Endometrial microvascular endothelial cells (primary cell): Measurements from ENCODE around the gene CRHR2. TPM values are rescaled to one million over a fixed set of nuclear protein-coding genes. Genes with fewer than 3 reads are reported as not detected.

Source experiments
- in situ Hi-C: cut with HindIII; loops from 2 replicates; pipeline ENCODE4 v1.10.0; 2017; ENCODE audit warnings: low sequenced_read_pairs, low pct_unique_long_range_greater_than_20kb; ENCODE audit errors: inconsistent ontology term
- total RNA-seq: library from RNA; depleted of rRNA; stranded (reverse); fragments of >200 nt; gene quantifications from one replicate; pipeline ENCODE4 v1.2.3, GENCODE V29; 2015; ENCODE audit errors: inconsistent ontology term

CRHR2 gene
- total RNA-seq, 1 donor from 2014 or later, result not detected

- in situ Hi-C loops, result no loop called here
Measured at GRCh38 chr7:30708412-30708811, 26.2 kb upstream of the CRHR2 start.

GRCh38 chr7:30707391-30708357 lies 25.4 kb upstream of the CRHR2 start:
- in situ Hi-C loops, result no loop called here

GRCh38 chr7:30706908-30707307 lies 24.7 kb upstream of the CRHR2 start:
- in situ Hi-C loops, result no loop called here

DNA sequence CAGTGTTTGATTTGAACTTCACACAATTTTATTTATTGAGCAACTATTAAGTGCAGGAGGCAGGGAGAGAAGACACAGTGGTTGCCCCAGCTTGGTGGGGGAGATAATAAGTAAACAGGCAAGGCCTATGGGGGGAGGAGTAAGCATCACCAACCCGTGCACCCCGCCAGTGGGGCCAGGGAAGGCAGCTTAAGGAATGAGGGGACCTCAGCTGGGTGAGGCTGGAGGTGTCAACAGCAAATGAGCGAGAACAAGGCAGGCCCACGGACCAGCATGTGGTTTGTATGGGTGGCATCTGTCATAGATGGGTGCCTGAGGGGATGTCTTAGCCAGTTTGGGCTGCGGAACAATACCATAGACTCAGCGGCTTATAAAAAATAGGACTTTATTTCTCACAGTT lies 24.1 kb upstream of the CRHR2 start:
- in situ Hi-C loops, result no loop called here

- in situ Hi-C loops, result no loop called here
Measured at GRCh38 chr7:30705596-30705995, 23.3 kb upstream of the CRHR2 start.

GRCh38 chr7:30705008-30705407 lies 22.8 kb upstream of the CRHR2 start:
- in situ Hi-C loops, result no loop called here

GRCh38 chr7:30703756-30704155 lies 21.5 kb upstream of the CRHR2 start:
- in situ Hi-C loops, result no loop called here

DNA sequence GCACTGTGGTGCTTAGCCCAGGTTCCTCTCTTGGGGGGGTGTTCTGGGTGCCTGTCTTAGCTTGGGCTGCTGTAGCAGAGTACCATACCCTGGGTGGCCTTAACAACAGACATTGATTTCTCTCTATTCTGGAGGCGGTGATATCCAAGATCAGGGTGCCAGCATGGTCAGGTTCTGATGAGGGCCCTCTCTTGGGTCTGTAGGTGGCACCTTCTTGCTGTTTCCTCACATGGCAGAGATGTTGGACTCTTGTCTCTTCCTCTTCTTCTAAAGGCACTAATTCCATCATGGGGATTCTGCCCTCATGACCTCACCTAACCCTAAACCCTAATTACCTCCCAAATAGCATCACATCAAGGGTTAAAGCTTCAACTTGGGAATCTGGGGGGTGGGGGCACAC lies 19.9 kb upstream of the CRHR2 start:
- in situ Hi-C loops, result no loop called here

GRCh38 chr7:30700941-30701340 lies 18.7 kb upstream of the CRHR2 start:
- in situ Hi-C loops, result no loop called here

- in situ Hi-C loops, result no loop called here
Measured at GRCh38 chr7:30699706-30700495, 17.6 kb upstream of the CRHR2 start.

GRCh38 chr7:30698481-30698880 lies 16.2 kb upstream of the CRHR2 start:
- in situ Hi-C loops, result no loop called here

DNA sequence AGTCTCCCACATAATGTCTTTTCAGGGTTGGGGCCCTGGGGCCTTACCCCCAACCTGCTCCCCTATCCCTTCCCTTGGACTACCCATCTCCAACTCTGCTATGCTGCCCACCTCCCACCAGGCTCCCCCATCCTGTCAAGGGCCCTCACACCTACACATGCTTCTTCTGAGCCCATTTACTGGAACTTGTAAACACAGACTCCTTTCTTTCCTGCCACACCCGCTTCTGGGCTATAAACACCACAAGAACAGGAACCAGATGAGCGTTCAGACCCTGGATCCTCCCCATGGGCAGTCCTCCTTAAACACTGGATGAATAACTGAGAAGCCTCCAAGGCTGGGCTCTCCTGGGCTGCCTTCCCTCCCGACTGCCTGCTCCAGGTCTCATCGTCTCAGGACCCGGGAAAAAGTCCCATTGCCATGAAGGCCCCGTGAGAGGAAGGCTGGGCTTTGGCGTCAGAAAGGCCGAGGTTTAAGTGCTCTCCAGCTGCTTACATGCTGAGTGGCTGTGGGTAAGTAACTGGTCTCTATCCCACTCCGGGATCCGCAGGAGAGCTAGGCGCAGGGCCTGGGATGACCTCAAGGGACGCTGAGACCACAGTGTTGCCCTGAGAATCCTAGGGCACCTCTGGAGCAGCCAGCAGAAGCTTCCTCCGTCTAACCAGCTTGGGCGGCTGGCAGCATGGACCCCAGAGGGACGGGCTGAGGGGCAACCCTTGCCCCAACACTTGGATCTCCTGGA lies 15.6 kb upstream of the CRHR2 start:
- in situ Hi-C loops, result no loop called here

- in situ Hi-C loops, result no loop called here
Measured at GRCh38 chr7:30694774-30695721, 12.8 kb upstream of the CRHR2 start.

DNA sequence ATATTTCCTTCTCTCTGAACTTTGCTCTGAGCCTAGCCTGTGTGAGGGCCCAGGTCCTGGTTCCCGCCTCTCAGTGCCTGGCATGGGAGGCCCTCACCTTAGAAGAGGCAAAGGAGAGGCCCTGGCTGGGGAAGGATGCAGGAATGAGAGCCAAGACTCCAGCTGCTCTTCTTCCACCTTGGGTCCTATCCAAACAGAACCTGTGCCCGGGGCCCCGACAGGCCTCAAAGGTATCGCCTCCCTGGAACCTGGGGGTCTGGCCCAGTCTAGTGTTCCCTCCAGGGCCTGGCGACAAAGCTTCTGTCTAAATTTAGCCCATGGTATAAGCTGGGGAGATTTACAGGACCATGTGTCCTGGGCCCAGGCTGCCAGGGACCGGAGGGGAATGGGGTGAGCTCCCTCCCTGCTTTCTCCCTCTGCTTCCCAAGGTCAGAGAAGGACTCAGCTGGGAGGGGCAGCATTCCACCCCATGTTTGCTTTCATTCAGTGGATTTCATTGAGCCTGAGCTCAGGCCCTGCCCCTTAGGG lies 12.0 kb upstream of the CRHR2 start:
- in situ Hi-C loops, result no loop called here

GRCh38 chr7:30692882-30693281 lies 10.6 kb upstream of the CRHR2 start:
- in situ Hi-C loops, result no loop called here

DNA sequence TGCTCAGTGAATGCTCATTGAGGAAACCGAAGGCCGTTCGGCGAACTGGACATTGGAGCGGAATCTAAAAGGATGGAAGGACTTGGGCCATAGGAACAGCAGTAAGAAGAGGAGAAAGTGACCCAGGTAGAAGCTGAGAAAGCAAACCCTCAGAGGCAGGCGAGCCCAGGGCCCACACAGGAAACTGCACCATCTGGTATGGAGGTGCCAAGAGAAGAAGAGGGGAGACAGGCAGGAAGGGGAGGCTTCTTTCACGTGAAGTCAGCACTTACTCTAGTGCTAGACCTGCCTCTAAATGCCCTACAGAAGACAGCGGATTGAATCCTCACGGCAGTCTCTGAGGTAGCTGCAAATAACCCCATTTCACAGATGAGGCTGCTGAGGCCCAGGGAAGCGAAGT lies 10.2 kb upstream of the CRHR2 start:
- in situ Hi-C loops, result no loop called here

DNA sequence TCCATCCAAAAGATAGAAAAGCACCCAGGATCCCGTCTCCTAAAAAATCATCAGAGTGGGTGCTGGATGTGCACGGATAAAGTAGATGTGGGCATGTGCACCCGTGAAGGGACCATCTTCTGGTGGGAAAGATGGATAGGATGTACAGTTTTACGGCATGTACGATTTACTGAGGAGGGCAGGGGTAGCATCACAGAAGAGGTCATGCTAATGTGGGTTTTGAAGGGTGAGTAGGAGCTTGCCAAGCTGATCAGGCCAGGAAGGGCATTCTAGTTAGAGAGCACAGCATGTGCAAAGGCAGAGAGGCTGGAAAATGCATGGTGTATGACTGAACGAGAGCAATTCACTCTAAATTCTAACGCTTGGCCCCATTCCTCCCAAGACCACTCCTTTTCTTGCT lies 7.8 kb upstream of the CRHR2 start:
- in situ Hi-C loops, result no loop called here

DNA sequence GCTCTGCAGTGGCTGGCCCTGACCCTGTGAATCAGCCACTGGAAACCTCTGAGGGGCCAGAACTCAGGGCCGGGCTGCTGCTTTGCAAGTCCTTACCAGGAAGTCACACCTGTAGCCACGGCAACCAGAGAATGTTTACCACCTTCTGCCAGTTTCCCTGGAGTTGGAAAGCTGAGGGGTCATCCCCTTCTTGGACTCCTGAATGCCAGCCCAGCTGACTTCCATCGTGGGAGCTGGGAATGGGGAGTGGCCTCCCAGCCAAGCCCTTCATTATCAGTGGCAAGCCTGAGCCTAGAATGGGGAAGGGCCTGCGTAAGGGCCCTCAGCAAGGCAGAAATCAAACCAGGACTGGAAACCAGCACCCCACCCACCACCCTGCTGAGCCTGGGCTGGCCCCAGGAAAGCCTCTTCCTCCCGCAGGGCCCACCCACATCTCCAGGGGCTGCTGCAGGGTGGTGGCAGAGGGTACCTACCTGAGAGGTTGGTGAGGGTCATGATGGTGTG lies 6.5 kb upstream of the CRHR2 start:
- in situ Hi-C loops, result no loop called here
